Heart left ventricle (tissue), 13 donors: ENCODE results near the gene SDR42E2.

Source experiments
- POLR2A ChIP-seq, 2 donors: fragments of 450-650 bp; IDR thresholded peaks; one replicate each; pipeline ENCODE4 v1.6.1; 2017; ENCODE audit warnings: antibody characterized with exemption in 2 of 2, mild to moderate bottlenecking in 2 of 2, moderate library complexity in 2 of 2
- TF ChIP-seq, protein P1 (sequence below), 12 donors: fragments of 200-600 bp; sonication (generic) in 4 of 12; IDR thresholded peaks; one replicate each; pipeline versions ENCODE4 v1.5.0 to v1.8.0; 2018 to 2022; ENCODE audit warnings: antibody characterized with exemption in 12 of 12, mild to moderate bottlenecking in 5 of 12
- donor health status: ischemic (EF 13 %, LVEDD 7.1; RV severe dilation, severe dysfunction).
- donor health status: DM: no; HTN: yes; CAD: no.
- donor health status: DM: no; HTN: no; CAD: no.
- donor health status: ischemic (EF 25% LVEDD 6.9; RV normal size, moderate dysfunction).
- donor health status: ischemic (EF 25% LVEDD 5.7; RV mildly dilated, moderate dysfunction).
- donor health status: ischemic (EF 35%, LVEDD 5.7; RV mildly dilated, moderate dysfunction).
- donor health status: nonischemic (EF 11% LVEDD 7.7; RV severe dilation, severe dysfunction).
- donor health status: DM: yes; HTN: yes; CAD: no.
- donor health status: PGD.
- donor health status: ischemic (EF 29% LVEDD 5.4; RV normal size, mild dysfunction).
- donor health status: nonischemic (EF 23%, LVEDD 6.1; RV moderate dilation, normal function).

DNA sequence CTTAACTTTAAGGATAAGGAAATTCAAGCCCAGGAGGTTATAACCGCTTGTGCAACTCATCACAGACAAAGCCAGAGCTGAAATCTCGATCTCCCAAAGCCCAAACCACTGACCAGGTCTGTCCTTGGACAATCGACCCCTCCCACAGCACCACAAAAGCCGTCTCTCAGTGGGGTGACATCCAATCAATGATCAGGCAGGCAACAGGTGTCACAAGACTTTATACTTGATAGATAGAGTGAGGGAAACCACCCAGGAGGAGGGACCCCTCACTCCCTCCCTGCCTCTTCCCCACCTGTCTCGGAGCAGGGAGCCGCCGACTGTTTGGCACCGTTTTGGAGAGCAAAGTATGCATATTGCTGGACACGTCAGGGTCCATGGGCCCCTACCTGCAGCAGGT lies 14.5 kb upstream of the SDR42E2 start:
- no peak for TF ChIP-seq POLR2A (IDR thresholded peaks at IDR 0.05)
- TF ChIP-seq, protein P1, sequence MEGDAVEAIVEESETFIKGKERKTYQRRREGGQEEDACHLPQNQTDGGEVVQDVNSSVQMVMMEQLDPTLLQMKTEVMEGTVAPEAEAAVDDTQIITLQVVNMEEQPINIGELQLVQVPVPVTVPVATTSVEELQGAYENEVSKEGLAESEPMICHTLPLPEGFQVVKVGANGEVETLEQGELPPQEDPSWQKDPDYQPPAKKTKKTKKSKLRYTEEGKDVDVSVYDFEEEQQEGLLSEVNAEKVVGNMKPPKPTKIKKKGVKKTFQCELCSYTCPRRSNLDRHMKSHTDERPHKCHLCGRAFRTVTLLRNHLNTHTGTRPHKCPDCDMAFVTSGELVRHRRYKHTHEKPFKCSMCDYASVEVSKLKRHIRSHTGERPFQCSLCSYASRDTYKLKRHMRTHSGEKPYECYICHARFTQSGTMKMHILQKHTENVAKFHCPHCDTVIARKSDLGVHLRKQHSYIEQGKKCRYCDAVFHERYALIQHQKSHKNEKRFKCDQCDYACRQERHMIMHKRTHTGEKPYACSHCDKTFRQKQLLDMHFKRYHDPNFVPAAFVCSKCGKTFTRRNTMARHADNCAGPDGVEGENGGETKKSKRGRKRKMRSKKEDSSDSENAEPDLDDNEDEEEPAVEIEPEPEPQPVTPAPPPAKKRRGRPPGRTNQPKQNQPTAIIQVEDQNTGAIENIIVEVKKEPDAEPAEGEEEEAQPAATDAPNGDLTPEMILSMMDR (IDR thresholded peaks at IDR 0.05): no peak
